Right ventricle myocardium superior (tissue), 1 donor: ENCODE data around the gene LRBA. TPM values are rescaled to one million over a fixed set of nuclear protein-coding genes. Genes with fewer than 3 reads are reported as not detected.
A peak's percentile ranks its signal among the peaks of the same experiment; 100 is the strongest.
"Not testable (repeated sequence)": the region's sequence is repeated elsewhere in the genome, so short reads cannot be mapped to it uniquely, and the experiment has no call there.

ENCODE experiments used
- ATAC-seq: fragments of 200-7000 bp; cut with Tn5 transposase; one replicate; pipeline ENCODE4 v1.9.1; 2020; ENCODE audit warnings: mild to moderate bottlenecking; ENCODE audit not compliant: poor library complexity
- DNase-seq: peaks from one replicate; pipeline ENCODE4 v3.0.0-alpha.2; 2020
- intact Hi-C: fragments of 100-400 bp; cut with DNase I; formaldehyde crosslinking; loops from one replicate; pipeline ENCODE4 v1.11.2; 2022
- total RNA-seq: library from RNA; stranded (reverse); fragmentation: NEBNext Ultra II Directional; extraction: Animal tissue kit (Norgen Biotek cat#: 25700); gene quantifications from one replicate; pipeline ENCODE4 v1.2.1, GENCODE V29; 2021
- donor health status: DM: no; HTN: yes; CAD: no; lungs with severe emphysema.

LRBA gene
- total RNA-seq, 1 donor from 2014 or later, result 17.9 TPM

DNA sequence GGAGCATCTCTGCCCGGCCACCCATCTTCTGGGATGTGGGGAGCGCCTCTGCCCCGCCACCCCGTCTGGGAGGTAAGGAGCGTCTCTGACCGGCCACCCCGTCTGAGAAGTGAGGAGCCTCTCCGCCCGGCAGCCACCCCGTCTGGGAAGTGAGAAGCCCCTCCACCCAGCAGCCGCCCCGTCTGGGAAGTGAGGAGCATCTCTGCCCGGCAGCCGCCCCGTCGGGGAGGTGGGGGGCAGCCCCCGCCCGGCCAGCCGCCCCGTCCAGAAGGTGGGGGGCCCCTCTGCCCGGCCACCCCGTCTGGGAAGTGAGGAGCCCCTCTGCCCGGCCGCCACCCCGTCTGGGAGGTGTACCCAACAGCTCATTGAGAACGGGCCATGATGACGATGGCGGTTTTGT is 61.2 kb downstream of the LRBA start:
- ATAC-seq, intact Hi-C loops, DNase-seq: not testable (repeated sequence)

DNA sequence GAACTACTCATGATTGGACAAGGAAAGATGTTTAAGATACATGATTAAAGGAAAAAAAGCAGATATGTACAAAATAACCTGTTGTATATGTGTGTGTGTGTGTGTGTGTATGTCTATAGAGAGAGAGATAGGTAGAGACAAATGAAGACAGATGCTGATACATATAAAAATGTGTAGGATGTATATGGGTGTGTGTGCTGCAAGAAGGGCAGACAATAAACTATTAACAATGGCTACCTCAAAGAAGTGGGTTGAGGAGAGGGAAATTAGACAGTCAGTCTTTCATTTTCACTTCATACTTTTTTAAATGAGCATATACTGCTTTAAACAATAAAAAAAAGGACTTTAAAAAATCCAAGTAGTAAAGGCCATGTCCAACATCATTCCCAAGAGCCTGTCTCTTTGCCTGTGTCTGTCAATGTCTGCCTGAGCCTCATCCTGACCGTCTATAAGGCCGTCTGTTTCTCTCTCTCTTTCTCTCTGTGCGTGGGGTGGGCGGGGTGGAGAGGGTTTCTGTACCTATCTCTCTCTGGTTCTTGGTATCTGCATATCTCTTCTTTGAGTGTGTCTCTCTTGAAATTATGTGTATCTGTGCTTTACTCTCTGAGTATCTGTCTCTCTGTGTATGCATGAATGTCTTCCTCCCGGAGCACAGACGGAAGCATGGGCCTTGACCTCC is 62.8 kb downstream of the LRBA start:
- DNase-seq (no peak), ATAC-seq (no peak)
- intact Hi-C loops, result no loop called here

DNA sequence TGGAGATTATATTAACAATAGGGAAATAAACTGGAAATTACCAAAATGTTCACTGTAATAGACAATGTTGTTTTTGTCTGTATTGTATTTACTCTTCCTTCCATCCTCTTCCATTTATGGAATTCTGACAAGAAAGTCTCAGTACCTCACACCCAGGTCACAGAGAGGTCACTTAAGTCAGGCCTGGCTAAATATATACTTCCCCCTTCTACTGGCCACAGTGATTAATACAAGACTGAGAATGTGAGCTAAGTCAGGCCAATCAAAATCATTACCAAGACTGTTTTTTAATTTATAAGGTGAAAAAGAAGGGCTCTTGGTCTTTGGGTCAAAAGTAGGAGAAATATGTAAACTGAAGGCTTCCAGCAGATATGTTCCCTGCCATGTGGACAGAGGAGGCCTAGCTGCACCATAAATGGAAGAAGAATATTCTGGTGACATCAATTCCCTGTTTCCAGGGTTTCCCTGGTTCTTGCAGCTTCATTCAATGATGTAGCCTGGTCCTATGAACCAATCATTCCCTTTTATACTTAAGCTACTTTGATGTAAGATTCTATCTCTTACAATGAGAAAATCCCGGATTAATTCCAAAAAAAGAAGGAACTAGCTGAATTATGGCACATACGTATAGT is 64.3 kb downstream of the LRBA start:
- intact Hi-C loops, result no loop called here
- ATAC-seq (peak; percentile 73), DNase-seq (no peak)

DNA sequence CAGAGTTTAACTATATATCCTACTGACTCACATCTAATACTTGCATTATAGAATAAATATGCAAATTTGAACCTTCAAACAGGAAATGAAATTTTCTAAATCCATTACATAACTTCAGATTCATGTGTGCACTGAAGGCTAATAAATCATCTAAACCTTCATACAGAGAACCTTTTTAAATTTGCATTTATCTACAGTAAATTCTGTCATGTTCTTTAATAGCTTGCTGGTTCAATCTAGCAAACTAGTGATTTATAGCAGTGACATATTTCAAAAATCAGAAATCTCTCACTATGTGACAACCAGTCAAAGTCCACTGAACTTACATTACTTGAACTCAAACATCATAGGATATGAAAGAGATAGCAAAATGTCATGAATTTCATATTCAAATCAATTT is 65.1 kb downstream of the LRBA start:
- DNase-seq (no peak), ATAC-seq (no peak)
- intact Hi-C loops, result no loop called here

DNA sequence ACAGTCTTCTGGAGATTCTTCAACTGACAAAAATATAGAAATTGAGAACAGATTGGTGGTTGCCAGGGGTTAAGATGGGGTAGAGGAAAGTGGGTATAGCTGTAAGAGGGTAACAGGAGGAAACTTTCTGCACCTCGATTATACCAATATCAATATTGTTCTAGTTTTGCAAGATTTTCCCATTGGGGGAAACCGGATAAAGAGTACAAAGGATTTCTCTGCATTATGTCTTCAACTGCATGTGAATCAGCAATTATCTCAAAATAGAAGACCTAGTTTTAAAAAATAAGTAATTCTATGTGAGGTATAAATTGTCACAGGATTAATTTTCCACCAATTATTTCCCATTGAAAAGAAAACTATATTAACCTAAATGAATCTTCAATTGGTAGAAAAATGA is 65.7 kb downstream of the LRBA start:
- intact Hi-C loops, result no loop called here
- DNase-seq (no peak), ATAC-seq (no peak)

DNA sequence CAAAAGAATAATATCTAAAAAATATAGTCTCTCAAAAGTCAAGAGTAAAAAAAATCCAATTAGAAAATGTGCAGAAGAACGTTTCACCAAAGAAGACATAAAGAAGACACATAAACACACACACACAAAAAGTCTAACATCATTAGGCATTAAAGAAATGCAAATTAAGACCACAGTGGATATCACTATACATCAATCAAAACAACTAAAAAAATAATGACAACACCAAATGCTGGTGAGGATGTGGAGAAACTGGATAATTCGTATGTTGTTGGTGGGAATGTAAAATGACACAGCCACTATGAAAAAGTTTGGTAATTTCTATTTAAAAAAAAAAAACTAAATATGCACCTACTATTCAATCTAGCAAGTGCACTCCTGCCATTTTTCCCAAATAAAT is 66.4 kb downstream of the LRBA start:
- intact Hi-C loops, result no loop called here
- DNase-seq (no peak), ATAC-seq (no peak)

DNA sequence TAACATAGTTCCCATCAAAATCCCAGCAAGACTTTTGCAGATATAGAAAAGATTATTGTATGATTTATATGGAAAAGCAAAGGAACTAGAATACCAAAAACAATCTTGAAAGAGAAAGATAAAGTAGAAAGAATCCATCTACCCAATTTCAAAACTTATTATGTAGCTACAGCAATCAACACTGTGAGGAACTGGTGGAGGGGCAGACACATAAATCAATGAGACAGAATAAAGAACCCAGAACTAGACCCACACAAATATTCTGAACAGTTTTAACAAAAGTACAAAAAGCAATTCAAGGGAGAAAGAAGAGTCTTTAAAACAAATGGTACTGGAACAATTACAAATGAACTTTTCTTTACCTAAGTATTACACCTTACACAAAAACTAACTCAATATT is 67.0 kb downstream of the LRBA start:
- no peak for ATAC-seq
- intact Hi-C loops, result no loop called here

DNA sequence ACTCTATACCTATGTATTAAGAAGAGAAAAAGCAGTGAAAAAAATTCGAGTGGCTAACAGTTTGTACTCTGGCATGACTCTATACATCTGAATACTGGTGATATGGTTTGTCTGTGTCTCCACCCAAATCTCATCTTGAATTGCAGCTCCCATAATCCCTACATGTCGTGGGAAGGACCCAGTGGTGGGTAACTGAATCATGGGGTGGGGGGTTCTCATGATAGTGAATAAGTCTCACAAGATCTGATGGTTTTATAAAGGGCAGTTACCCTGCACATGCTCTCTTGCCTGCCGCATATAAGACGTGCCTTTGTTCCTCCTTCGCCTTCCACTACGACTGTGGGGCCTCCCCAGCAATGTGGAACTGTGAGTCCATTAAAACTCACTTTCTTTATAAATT is 70.4 kb downstream of the LRBA start:
- no peak for DNase-seq
- no peak for ATAC-seq
- intact Hi-C loops, result no loop called here

More for the DNA sequence above, 67.0 kb downstream of the LRBA start:
- DNase-seq, result no peak

DNA sequence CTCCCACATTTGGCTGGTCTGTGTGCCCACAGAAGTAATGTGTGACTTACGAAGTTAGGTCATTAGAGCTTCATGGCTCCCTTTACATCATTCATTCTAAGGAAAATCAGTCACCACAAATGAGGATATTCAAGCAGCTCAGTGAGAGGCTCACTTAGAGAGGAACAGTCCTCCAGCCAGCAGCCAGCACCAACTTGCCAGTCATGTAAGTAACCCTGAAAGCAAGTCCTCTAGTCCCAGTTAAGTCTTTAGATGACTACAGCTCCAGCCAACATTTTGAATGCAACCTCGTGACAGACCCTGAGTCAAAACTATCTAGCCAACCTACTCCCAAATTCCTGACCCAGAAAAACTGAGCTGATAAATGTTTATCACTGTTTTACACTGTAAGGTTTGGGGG is 71.3 kb downstream of the LRBA start:
- DNase-seq (no peak), ATAC-seq (no peak)
- intact Hi-C loops, result no loop called here

DNA sequence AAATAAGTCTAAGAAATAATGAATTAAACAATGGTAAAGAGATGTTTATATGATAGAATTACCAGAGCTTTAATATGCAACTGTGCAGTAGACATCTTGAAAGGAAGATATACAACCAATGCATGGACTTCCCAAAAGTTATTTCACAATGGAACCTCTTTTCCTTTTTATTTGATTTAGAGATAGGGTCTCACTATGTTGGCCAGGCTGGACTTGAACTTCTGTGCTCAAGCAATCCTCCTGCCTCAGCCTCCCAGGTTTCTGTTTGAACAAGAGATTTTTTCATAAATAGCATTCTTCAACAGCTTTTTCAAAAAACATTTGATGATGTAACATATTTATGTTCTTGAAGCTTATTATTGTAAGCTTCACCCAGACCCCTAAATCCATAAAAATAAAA is 72.0 kb downstream of the LRBA start:
- intact Hi-C loops, result no loop called here
- ATAC-seq (no peak), DNase-seq (no peak)

DNA sequence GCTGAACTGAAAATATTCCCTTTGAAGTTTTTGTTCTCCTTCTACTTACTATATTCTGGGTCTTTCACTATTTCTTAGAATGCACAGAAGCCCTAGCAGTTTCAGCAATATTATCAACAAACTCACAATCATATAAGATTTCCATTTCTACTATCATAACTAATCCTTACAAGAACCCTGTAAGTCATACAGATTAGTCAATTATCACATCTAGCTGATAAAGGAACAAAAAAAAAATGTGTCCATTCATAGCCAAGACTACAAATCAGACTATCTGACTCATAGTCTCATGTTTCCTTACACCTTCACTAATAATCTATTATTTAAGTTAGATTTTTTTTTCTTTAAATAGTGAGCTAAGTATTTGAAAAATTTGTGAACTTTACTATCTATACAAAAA is 72.5 kb downstream of the LRBA start:
- ATAC-seq, result no peak
- intact Hi-C loops, result no loop called here
- DNase-seq, result no peak

DNA sequence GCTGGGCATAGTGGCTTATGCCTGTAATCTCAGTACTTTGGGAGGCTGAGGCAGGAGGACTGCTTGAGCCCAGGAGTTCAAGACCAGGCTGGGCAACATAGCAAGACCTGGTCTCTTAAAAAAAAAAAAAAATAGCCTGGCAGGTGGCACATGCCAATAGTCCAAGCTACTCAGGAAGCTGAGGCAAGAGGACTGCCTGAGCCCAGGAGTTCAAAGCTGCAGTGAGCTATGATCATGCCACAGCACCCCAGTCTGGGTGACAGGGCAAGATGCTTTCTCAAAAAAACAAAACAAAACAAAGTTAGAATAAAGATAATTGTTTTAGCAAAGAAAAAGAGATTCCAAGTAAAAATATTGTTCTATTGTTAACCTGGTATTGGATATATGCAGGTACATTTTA is 75.0 kb downstream of the LRBA start:
- DNase-seq, result no peak
- intact Hi-C loops, result no loop called here
- ATAC-seq, result no peak

DNA sequence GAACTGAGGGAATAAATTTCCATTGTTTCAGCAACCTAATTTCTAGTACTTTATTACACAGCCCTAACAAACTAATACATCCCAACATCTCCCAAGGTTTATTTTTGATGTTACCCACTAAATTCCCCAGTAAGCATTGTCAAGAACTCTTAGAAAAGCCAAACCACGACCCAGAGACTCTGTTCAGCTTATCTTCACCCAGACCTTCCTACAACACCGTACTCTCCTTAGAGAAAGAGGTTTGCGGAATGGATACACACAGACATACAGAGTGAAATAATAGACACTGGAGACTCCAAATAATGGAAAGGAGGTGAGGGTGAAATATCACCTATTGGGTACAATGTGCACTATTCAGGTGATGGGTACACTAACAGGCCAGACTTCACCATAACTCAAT is 75.6 kb downstream of the LRBA start:
- DNase-seq, result no peak
- intact Hi-C loops, result no loop called here
- ATAC-seq, result no peak

DNA sequence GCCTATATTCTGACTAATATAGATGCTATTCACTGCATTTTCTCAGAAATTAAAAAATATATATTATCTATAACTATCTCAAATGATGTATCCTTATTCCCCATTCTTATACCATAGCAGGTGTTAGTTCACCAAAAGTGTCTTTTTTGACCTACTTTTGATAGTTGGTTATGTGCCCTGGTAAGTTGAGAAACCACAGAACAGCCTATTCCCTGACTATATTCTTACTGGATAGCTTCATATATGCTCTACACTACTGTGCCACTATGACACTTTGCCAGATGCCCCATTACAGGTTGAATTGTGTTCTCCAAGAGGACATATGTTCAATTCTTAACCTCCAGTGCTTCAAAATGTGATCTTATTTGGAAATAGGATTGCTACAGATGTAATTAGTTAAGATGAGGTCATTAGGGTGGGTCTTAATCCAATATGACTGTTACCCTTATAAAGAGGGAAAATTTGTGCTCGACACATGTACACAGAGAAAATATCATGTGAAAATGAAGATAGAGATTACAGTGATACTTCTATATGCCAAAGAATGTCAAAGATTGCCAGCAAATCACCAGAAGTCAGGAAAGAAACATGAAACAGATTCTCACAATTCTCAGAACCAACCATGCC is 76.1 kb downstream of the LRBA start:
- no peak for DNase-seq
- ATAC-seq, result no peak
- intact Hi-C loops, result no loop called here

DNA sequence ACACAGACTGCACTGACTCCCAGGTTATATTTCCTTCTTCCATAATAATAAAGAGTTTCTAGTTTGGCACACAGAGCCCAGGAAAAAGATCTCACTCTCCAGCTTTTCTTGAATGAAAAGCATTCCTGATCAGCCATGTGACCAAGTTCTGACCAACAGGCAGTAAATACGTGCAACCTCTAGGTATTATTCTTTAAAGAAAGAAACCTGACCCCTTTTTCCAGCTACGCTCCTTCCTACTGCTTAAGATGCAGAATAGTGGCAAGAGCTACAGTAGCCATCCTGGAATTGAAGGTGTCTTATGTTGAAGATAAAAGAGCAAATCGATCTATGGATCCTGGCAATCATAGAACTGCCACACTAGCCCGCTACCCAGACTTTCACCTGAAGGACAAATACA is 76.7 kb downstream of the LRBA start:
- ATAC-seq (no peak), DNase-seq (no peak)
- intact Hi-C loops, result no loop called here

DNA sequence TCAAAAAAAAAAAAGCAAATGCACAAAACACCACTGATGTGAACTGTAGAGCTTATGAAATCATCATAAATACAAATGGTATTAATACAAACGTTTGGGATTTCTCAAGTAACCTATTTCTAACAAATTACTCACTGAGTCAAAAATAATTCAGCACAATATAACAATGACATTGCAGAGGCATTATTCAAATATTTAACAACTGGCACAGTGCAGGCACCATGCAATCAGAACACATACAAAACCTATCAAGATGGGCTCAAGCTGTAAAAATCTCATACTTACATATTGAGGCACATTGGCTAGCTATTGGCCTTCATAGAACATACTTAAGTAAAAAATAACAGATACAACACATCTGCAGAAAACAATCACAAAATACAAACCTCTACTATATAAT is 81.1 kb downstream of the LRBA start:
- no peak for ATAC-seq
- intact Hi-C loops, result no loop called here

DNA sequence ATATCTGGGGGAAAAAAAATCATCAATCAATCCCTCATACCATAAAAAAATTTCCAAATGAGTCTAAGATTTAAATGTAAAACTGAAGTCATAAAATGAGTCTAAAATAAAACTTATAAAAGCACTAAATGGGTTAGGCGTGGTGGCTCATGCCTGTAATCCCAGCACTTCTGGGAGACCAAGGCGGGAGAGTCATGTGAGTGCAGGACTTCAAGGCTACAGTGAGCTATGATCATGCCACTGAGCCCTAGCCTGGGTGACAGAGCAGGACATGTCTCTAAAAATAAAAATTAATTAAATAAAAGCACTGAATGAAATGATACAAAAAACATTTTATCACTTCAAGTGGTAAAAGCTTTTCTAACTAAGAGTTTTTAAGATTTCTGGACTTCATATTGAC is 83.3 kb downstream of the LRBA start:
- DNase-seq (no peak), ATAC-seq (no peak)
- intact Hi-C loops, result no loop called here

More for the DNA sequence above, 81.1 kb downstream of the LRBA start:
- no peak for DNase-seq

DNA sequence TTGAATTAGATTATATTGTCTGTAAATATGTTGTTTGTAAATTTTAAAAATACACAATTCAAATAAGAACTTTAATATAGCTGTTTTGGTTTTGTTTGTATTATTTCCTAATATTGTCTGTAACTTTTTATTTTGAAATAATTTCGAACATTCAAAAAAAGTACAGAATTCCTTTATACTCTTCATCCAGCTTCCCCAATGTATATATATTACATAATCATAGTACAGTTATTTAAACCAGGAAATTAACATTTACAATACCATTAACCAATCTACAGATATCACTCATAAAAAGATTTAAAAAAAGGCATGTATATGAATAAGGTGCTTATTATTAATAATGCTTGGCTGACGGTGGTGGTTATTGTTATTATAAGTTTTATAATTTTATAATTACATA is 84.1 kb downstream of the LRBA start:
- intact Hi-C loops, result no loop called here
- ATAC-seq, result no peak
- DNase-seq, result no peak

DNA sequence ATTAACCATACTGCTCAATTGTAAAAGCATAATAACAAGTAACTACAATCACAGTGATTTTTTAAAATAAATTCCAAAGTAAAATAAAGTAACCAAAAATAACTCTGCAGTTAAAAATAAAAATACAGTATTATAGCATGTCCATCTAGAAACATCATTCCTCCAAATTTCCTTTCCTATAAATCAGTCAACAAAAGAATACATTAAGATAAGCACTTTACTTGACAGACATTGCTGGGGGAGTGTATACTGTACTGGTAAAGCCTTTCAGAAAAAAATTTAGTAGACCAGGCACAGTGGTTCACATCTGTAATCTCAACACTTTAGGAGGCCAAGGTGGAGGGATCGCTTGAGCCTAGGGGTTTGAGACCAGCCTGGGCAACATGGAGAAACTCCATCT is 91.1 kb downstream of the LRBA start:
- no peak for ATAC-seq
- intact Hi-C loops, result no loop called here

DNA sequence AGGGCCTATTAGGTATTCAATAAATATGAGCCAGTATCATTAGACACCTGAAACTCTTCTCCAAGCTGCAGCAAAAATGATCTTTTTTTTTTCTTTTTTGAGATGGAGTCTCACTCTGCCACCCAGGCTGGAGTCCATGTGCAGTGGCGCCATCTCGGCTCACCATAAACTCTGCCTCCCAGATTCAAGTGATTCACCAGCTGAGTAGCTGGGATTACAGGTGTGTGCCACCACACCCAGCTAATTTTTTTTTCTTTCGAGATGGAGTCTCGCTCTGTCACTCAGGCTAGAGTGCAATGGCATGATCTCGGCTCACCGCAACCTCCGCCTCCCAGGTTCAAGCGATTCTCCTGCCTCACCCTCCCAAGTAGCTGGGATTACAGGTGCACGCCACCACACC is 93.6 kb downstream of the LRBA start:
- DNase-seq, intact Hi-C loops, ATAC-seq: not testable (repeated sequence)

More for the DNA sequence above, 91.1 kb downstream of the LRBA start:
- DNase-seq, result no peak
